ENCODE measurements around the gene THSD1.

Gene THSD1

DNA sequence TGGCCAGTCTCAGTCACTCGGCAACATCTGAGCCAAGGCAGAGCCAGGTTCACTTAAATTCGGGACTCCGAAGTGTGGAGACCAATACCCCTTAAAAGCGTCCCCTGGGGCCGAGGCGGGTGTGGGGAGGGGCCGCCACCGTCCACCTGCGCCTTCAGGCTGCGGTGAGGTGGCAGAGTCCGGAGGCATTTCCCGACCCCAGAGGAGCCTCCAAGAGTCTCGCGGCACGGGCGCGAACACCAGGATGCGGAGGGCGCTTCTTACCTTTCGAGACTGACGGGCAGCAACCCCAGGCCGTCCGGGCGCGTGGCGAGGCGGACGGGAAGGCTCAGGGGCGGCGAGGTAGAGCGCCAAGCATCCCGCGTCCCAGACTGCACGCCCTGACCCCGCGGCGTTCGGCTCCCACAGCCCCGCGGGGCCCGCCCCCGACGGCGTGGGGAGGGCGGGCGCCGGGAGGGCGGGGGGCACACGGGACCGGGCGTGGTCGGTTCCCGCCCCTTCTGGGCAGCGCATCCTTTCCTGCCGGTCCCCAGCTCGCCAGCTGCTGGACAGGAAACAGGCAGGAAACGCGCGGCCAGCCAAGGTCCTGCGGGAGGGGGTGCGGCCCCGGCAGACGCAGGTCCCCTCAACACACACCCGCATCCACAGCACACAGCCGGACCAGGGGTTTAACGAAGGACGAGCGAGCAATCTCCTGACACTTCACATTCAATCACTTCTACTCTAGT, at the start of gene THSD1:
TSS of gene THSD1 (minus strand) at position 406 of the 728 bp plus-strand sequence. CDS start 3,572 bp downstream, outside the sequence.
- Histone ChIP-seq H3F3A (ENCODE audit: insufficient read depth, low read length) (no peaks in the 10 kb centered on the region), H3K9ac (ENCODE audit: low read length) (no peak within 1 kb of the TSS; the same call in 1 of the 2 replicates), H3K36me3 (replicated peaks; ENCODE audit: insufficient read depth, low read length) (no peaks in the 10 kb centered on the region), H3K4me1 (ENCODE audit: low read length) (no peaks in the 10 kb centered on the region), H3K4me2 (ENCODE audit: low read depth, low read length) (peak within 1 kb of the TSS; percentile 82), H3K27ac (ENCODE audit: low read length) (no peak within 1 kb of the TSS), H3K4me3 (ENCODE audit: low read length) (peak within 1 kb of the TSS; percentile 52), H3K27me3 (replicated peaks; ENCODE audit: insufficient read depth, low read length) (no peaks in the 10 kb centered on the region), H3K9me2 (replicated peaks; ENCODE audit: insufficient read depth, low read length) (no peaks in the 10 kb centered on the region), H2AFZ (ENCODE audit: low read length) (peak within 1 kb of the TSS; percentile 53; the same call in 1 of the 2 replicates), H4K20me1 (ENCODE audit: insufficient read depth, low read length) (no peaks in the 10 kb centered on the region), H3K9me3 (replicated peaks; ENCODE audit: insufficient read depth, low read length) (no peaks in the 10 kb centered on the region), H3K79me2 (ENCODE audit: low read length) (no peaks in the 10 kb centered on the region)
- TF ChIP-seq EZH2phosphoT487 (IDR thresholded peaks at IDR 0.05; ENCODE audit: low read length) (no peak), EZH2 (optimal IDR thresholded peaks at IDR 0.05; ENCODE audit: low read depth, low read length) (no peak)
- TF ChIP-seq, protein P1, sequence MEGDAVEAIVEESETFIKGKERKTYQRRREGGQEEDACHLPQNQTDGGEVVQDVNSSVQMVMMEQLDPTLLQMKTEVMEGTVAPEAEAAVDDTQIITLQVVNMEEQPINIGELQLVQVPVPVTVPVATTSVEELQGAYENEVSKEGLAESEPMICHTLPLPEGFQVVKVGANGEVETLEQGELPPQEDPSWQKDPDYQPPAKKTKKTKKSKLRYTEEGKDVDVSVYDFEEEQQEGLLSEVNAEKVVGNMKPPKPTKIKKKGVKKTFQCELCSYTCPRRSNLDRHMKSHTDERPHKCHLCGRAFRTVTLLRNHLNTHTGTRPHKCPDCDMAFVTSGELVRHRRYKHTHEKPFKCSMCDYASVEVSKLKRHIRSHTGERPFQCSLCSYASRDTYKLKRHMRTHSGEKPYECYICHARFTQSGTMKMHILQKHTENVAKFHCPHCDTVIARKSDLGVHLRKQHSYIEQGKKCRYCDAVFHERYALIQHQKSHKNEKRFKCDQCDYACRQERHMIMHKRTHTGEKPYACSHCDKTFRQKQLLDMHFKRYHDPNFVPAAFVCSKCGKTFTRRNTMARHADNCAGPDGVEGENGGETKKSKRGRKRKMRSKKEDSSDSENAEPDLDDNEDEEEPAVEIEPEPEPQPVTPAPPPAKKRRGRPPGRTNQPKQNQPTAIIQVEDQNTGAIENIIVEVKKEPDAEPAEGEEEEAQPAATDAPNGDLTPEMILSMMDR (IDR thresholded peaks at IDR 0.05; ENCODE audit: low read length), result no peak
- DNase-seq, result no peak

DNA sequence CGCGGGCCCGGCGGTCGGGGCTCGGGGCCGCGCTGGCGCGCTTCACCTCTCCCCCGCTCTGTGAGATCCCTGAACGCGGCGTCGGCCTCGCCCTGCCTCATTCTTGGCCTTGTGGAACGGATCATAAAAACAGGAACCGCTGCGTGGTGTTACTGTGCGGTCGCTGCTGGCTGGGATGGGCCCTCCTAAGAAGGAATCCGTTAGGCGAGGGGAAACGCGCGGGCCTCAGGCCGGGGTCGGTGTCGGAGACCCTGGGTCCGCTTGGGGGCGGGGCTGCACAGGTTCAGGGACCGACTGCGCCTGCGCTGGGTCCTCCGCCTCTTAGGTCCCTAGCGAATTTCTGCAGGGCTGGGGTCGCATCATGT, 49.7 kb upstream of the THSD1 start:
- H3K9ac ChIP-seq (ENCODE audit: low read length), result peak overlapping the region; percentile 96
- H3F3A ChIP-seq (ENCODE audit: insufficient read depth, low read length), result peaks cover 21% of the 10 kb centered on the region
- TF ChIP-seq, protein P1 (IDR thresholded peaks at IDR 0.05; ENCODE audit: low read length), result no peak
- TF ChIP-seq EZH2phosphoT487 (IDR thresholded peaks at IDR 0.05; ENCODE audit: low read length) (no peak), EZH2 (optimal IDR thresholded peaks at IDR 0.05; ENCODE audit: low read depth, low read length) (no peak)
- H3K4me3 ChIP-seq (ENCODE audit: low read length), result peak overlapping the region; percentile 83
- H3K4me1 ChIP-seq (ENCODE audit: low read length), result no peaks in the 10 kb centered on the region; the same call in 1 of the 2 replicates
- H3K27ac ChIP-seq (ENCODE audit: low read length), result peak overlapping the region; percentile 100; the same call in 1 of the 2 replicates
- peak overlapping the region; percentile 70 for H3K4me2 ChIP-seq (ENCODE audit: low read depth, low read length)
- H3K79me2 ChIP-seq (ENCODE audit: low read length), result peaks cover 71% of the 10 kb centered on the region
- H4K20me1 ChIP-seq (ENCODE audit: insufficient read depth, low read length), result no peaks in the 10 kb centered on the region; the same call in 1 of the 2 replicates
- H3K9me2 ChIP-seq (replicated peaks; ENCODE audit: insufficient read depth, low read length), result no peaks in the 10 kb centered on the region
- H3K27me3 ChIP-seq (replicated peaks; ENCODE audit: insufficient read depth, low read length), result no peaks in the 10 kb centered on the region
- no peaks in the 10 kb centered on the region for H3K9me3 ChIP-seq (replicated peaks; ENCODE audit: insufficient read depth, low read length)
- DNase-seq, result peak; percentile 42
- no peak overlapping the region for H2AFZ ChIP-seq (ENCODE audit: low read length)
- H3K36me3 ChIP-seq (replicated peaks; ENCODE audit: insufficient read depth, low read length), result no peaks in the 10 kb centered on the region; the same call in 1 of the 2 replicates

GRCh38 chr13:52454820-52455676, 49.1 kb upstream of the THSD1 start, which contains the start of gene CKAP2:
TSS of gene CKAP2 (plus strand) at chr13:52455478. CDS start at chr13:52455557, 79 bp downstream.
- no peaks in the 10 kb centered on the region; the same call in 1 of the 2 replicates for H4K20me1 ChIP-seq (ENCODE audit: insufficient read depth, low read length)
- peak within 1 kb of the TSS; percentile 31; the same call in 1 of the 2 replicates for H2AFZ ChIP-seq (ENCODE audit: low read length)
- H3K4me2 ChIP-seq (ENCODE audit: low read depth, low read length), result peak within 1 kb of the TSS; percentile 79
- peak; percentile 93 for DNase-seq
- no peaks in the 10 kb centered on the region for H3K4me1 ChIP-seq (ENCODE audit: low read length)
- no peaks in the 10 kb centered on the region; the same call in 1 of the 2 replicates for H3K36me3 ChIP-seq (replicated peaks; ENCODE audit: insufficient read depth, low read length)
- peak within 1 kb of the TSS; percentile 100 for H3K27ac ChIP-seq (ENCODE audit: low read length)
- H3F3A ChIP-seq (ENCODE audit: insufficient read depth, low read length), result peaks cover 21% of the 10 kb centered on the region
- no peaks in the 10 kb centered on the region for H3K27me3 ChIP-seq (replicated peaks; ENCODE audit: insufficient read depth, low read length)
- peak within 1 kb of the TSS; percentile 96 for H3K9ac ChIP-seq (ENCODE audit: low read length)
- no peaks in the 10 kb centered on the region for H3K9me3 ChIP-seq (replicated peaks; ENCODE audit: insufficient read depth, low read length)
- H3K4me3 ChIP-seq (ENCODE audit: low read length), result peak within 1 kb of the TSS; percentile 83
- TF ChIP-seq EZH2 (optimal IDR thresholded peaks at IDR 0.05; ENCODE audit: low read depth, low read length) (no peak), EZH2phosphoT487 (IDR thresholded peaks at IDR 0.05; ENCODE audit: low read length) (no peak)
- TF ChIP-seq, protein P1 (IDR thresholded peaks at IDR 0.05; ENCODE audit: low read length), result no peak
- no peaks in the 10 kb centered on the region for H3K9me2 ChIP-seq (replicated peaks; ENCODE audit: insufficient read depth, low read length)
- H3K79me2 ChIP-seq (ENCODE audit: low read length), result peaks cover 65% of the 10 kb centered on the region
